A549 treated with AZD2906 at 1 μM for 4 hours (cell line): Measurements from ENCODE around the gene ADAMTS17. TPM values are rescaled to one million over a fixed set of nuclear protein-coding genes. Genes with fewer than 3 reads are reported as not detected.

Experiments
- total RNA-seq: library from RNA; stranded (reverse); fragments of 200-300 nt; extraction: Qiagen RNA extraction; gene quantifications from 5 replicates; pipeline ENCODE4 v1.2.3, GENCODE V29; 2022

The ADAMTS17 gene, protein sequence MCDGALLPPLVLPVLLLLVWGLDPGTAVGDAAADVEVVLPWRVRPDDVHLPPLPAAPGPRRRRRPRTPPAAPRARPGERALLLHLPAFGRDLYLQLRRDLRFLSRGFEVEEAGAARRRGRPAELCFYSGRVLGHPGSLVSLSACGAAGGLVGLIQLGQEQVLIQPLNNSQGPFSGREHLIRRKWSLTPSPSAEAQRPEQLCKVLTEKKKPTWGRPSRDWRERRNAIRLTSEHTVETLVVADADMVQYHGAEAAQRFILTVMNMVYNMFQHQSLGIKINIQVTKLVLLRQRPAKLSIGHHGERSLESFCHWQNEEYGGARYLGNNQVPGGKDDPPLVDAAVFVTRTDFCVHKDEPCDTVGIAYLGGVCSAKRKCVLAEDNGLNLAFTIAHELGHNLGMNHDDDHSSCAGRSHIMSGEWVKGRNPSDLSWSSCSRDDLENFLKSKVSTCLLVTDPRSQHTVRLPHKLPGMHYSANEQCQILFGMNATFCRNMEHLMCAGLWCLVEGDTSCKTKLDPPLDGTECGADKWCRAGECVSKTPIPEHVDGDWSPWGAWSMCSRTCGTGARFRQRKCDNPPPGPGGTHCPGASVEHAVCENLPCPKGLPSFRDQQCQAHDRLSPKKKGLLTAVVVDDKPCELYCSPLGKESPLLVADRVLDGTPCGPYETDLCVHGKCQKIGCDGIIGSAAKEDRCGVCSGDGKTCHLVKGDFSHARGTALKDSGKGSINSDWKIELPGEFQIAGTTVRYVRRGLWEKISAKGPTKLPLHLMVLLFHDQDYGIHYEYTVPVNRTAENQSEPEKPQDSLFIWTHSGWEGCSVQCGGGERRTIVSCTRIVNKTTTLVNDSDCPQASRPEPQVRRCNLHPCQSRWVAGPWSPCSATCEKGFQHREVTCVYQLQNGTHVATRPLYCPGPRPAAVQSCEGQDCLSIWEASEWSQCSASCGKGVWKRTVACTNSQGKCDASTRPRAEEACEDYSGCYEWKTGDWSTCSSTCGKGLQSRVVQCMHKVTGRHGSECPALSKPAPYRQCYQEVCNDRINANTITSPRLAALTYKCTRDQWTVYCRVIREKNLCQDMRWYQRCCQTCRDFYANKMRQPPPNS
- 0.13 to 0.42 TPM (median 0.16 TPM) in 5 replicates for total RNA-seq

DNA sequence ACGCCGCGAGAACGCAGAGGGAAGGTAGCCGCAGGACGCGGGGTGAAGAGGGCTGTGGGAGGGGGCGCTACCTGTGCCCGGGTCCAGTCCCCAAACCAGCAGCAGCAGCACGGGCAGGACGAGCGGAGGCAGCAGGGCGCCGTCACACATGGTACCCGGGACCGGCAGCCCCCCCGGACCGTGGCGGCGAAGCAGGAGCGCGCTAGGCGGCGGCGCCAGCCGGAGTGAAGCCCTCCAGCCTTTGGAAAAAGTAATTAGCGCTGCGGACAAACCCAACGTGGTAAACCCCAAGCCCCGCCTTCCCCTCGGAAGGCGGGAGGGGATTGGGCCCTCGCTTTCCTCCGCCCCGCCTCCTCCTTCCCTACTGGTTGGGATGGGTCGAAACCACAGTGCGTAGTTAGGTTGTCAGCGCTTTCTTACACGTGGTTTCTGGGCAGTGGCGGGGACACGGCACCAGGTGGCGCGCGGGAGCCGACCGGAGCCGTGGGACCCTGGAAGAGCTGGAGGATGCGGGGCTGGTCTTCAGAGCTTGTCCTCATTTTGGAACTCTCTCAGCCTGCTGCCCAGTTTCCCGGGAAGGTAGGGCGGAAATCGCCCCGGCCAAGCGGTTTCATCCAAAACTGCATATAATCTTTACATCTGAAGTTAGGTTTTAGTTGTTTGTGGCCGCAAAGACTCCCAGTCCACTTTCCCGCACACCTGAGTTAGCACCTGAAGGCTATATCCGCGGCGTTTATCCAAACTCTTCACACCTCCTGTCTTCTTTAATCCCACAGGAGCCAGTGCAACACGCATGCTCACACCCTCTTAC is at the start of gene ADAMTS17:
ADAMTS17 (minus strand) TSS at position 226 of the 811 bp plus-strand sequence; CDS start at position 150, 76 bp downstream.

Other genes with a start within 250 kb of the ADAMTS17 start
- not detected in 5 replicates for gene CERS3, start 187.0 kb upstream of the ADAMTS17 start, total RNA-seq